GM10248 (cell line): ENCODE data around the gene PTH2.

ENCODE experiments used
- CTCF ChIA-PET: fragments of 300-600 bp; sonication (Branson Sonifier 250); formaldehyde crosslinking; extraction: SDS; loops from one replicate; lab custom pipeline; 2021; ENCODE audit warnings: antibody characterized with exemption; lab: Yijun Ruan, JAX
- POLR2A ChIA-PET: fragments of 350-650 bp; sonication (Branson Sonifier 250); formaldehyde crosslinking; extraction: SDS; loops from one replicate; lab custom pipeline; 2020; ENCODE audit warnings: antibody characterized with exemption; lab: Yijun Ruan, JAX
- DNase-seq: peaks from one replicate; pipeline ENCODE4 v3.0.0; 2012; ENCODE audit errors: extremely low spot score
- CTCF ChIP-seq: IDR thresholded peaks from 2 replicates; pipeline ENCODE4 v1.5.1; 2012; ENCODE audit warnings: mild to moderate bottlenecking, low read depth; ENCODE audit errors: extremely low read depth, missing control alignments, control extremely low read depth

PTH2 gene

DNA sequence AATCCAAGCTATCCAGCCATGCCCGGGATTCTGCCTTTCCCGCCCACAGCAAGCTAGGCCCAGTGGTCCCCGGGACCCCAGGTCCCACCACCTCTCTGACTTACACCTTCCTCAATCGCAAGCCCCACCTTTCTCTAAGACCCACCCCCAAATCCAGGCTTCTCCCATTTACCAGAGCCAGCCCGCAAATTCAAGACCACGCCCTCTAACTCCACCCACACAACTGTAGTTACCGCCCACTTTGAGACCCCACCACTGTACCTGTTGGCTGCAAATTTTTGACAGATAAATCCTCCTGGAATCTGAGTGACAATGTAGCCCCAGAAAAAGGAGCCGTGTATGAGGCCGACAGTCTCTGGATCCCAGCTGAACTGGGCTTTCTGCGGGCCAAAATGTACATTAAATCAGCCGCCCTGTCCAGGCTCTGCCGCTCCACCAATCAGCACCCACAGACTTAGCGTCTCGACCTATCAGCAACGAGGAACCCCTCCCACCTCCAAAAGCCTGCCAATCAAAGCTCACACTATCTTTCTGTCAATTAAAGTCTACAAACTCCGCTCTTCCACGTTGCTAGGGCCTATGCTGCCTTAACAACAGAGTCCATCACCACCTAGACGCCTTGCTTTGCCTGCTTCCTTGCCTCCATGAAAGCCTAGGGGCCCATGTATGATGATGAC is 11.8 kb upstream of the PTH2 start:
- POLR2A ChIA-PET, result no interaction called here
- TF ChIP-seq CTCF, result no peak
- no peak for DNase-seq
- CTCF ChIA-PET, result interaction anchor here (1.2 to 2.4 kb wide), 3 partner anchors 41 to 107 kb away, joined by 3 to 14 read pairs (median 4); no protein-coding TSS in a partner anchor

DNA sequence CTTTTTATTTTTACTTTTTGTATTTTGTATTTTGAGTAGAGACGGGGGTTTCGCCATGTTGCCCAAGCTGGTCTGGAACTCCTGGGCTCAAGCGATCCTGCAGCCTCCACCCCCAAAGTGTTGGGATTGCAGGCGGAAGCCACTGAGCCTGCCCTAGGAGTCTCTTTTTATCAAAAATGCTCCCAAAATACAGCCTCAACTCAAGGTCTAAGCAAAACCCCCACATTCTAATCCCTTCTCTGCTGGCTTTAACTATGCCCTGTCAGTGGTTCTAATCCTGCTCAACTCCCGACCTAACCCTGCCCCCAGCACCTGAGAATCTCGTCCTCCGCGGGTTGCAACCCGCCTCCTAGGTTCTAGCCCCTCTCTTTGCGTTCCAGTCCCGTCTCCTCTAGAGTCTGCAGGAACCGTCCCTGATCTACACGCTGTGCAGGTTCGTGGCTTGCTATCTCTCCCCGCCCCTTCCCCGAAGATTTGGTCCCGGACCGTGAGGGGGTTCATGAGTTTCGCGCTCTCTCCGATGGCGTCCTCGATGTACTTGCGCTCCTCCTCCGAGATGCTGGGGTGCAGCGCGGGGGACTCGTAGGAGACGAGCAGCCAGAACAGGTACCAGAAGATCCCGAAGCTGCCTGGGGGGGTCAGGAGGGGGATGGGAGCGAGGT is 10.1 kb upstream of the PTH2 start:
- ChIA-PET POLR2A (no interaction called here), CTCF (interaction anchor here (0.7 kb wide), 1 partner anchor 40 kb away, joined by 3 read pairs; no protein-coding TSS in a partner anchor)
- DNase-seq, result no peak
- no peak for TF ChIP-seq CTCF

GRCh38 chr19:49432141-49433073 is 9.2 kb upstream of the PTH2 start:
- CTCF ChIA-PET, result interaction anchor here (3.0 kb wide), 1 partner anchor 14 kb away, joined by 11 read pairs; no protein-coding TSS in a partner anchor
- POLR2A ChIA-PET, result no interaction called here
- DNase-seq, result peak; percentile 39
- TF ChIP-seq CTCF, result no peak

GRCh38 chr19:49431330-49431749 is 8.1 kb upstream of the PTH2 start:
- ChIA-PET POLR2A (no interaction called here), CTCF (interaction anchor here (0.8 to 3.0 kb wide), 2 partner anchors 13 to 28 kb away, joined by 3 to 11 read pairs; no protein-coding TSS in a partner anchor)
- no peak for TF ChIP-seq CTCF
- peak; percentile 29 for DNase-seq

- DNase-seq, result peak; percentile 61
- ChIA-PET POLR2A (no interaction called here), CTCF (interaction anchor here (0.8 to 3.0 kb wide), 4 partner anchors 13 to 49 kb away, joined by 3 to 11 read pairs (median 3); no protein-coding TSS in a partner anchor)
- TF ChIP-seq CTCF, result no peak
These were observed 7.6 kb upstream of the PTH2 start for GRCh38 chr19:49430678-49431329.
